GM12878 (cell line): ENCODE measurements around the gene IRF2. TPM values are rescaled to one million over a fixed set of nuclear protein-coding genes. Genes with fewer than 3 reads are reported as not detected.

Experiments used
- ATAC-seq: fragments of 200-7000 bp; cut with Tn5 transposase; 3 replicates; pipeline ENCODE4 v1.9.1; 2020; ENCODE audit warnings: mild to moderate bottlenecking, moderate library complexity
- BruUV-seq: library from RNA; stranded (reverse); fragments of 400-500 nt; replicated peaks from 2 replicates; lab custom pipeline; 2021; lab: Mats Ljungman, UMichigan
- CTCF ChIA-PET: fragments of 300-600 bp; sonication (Branson Sonifier 250); formaldehyde crosslinking; extraction: SDS; loops from one replicate; lab custom pipeline; 2021; ENCODE audit warnings: inconsistent platforms; lab: Yijun Ruan, JAX
- POLR2A ChIA-PET: fragments of 350-600 bp; formaldehyde crosslinking; extraction: SDS; loops from one replicate; lab custom pipeline; 2021; ENCODE audit warnings: inconsistent platforms; lab: Charles Lee
- RAD21 ChIA-PET: fragments of 300-600 bp; sonication (Branson Sonifier 250); formaldehyde crosslinking; loops from one replicate; lab custom pipeline; 2023; ENCODE audit warnings: antibody characterized with exemption; ENCODE audit not compliant: unreplicated experiment; lab: Charles Lee
- SMC1A ChIA-PET: fragments of 300-600 bp; sonication (Branson Sonifier 250); formaldehyde crosslinking; loops from one replicate; lab custom pipeline; 2023; ENCODE audit not compliant: unreplicated experiment, uncharacterized antibody; lab: Charles Lee
- DNase-seq: peaks from one replicate; pipeline ENCODE4 v3.0.0-alpha.2; 2011; ENCODE audit warnings: low read depth, low spot score
- FAIRE-seq: peaks from 3 replicates; lab custom pipeline; 2011; peaks lifted over from hg19 to GRCh38; lab: Jason Lieb, UNC
- H2AFZ ChIP-seq: 2 replicates; pipeline ENCODE4 v1.6.0; 2011; ENCODE audit warnings: low read depth, low read length, control low read depth; ENCODE audit not compliant: control insufficient read depth
- H3K27ac ChIP-seq: 2 replicates; pipeline ENCODE4 v1.5.1; 2011; ENCODE audit warnings: control low read depth; ENCODE audit not compliant: control insufficient read depth, insufficient read depth
- H3K27me3 ChIP-seq, 2 experiments: replicated peaks in 1 of 2; 2 replicates each; pipeline versions ENCODE4 v1.6.0 to v1.6.1; 2011; ENCODE audit warnings: low read length in 1 of 2; ENCODE audit not compliant: control insufficient read depth in 2 of 2, insufficient read depth in 2 of 2
- H3K36me3 ChIP-seq, 2 experiments: 2 replicates each; pipeline ENCODE4 v1.5.1; 2011; ENCODE audit warnings: low read length in 1 of 2; ENCODE audit not compliant: control insufficient read depth in 2 of 2, insufficient read depth in 2 of 2
- H3K4me1 ChIP-seq: 2 replicates; pipeline ENCODE4 v1.6.1; 2011; ENCODE audit warnings: mild to moderate bottlenecking, low read length, moderate library complexity, mixed read lengths; ENCODE audit not compliant: control insufficient read depth, insufficient read depth
- H3K4me2 ChIP-seq: 2 replicates; pipeline ENCODE4 v1.6.0; 2011; ENCODE audit warnings: control low read depth; ENCODE audit not compliant: control insufficient read depth, insufficient read depth
- H3K4me3 ChIP-seq: fragments of 200-600 bp; sonication (generic); 2 replicates; pipeline ENCODE4 v1.5.1; 2016
- H3K79me2 ChIP-seq: 2 replicates; pipeline ENCODE4 v1.6.0; 2011; ENCODE audit warnings: low read length; ENCODE audit not compliant: control insufficient read depth, insufficient read depth
- H3K9ac ChIP-seq: 2 replicates; pipeline ENCODE4 v1.8.0; 2011; ENCODE audit warnings: low read length, control low read depth, mixed read lengths; ENCODE audit not compliant: control insufficient read depth, insufficient read depth
- H3K9me3 ChIP-seq: replicated peaks from 3 replicates; pipeline ENCODE4 v1.5.1; 2011; ENCODE audit warnings: mild to moderate bottlenecking, low read length; ENCODE audit not compliant: control insufficient read depth, insufficient read depth
- H4K20me1 ChIP-seq: 2 replicates; pipeline ENCODE4 v1.6.0; 2011; ENCODE audit not compliant: control insufficient read depth, insufficient read depth
- CHD2 ChIP-seq: IDR thresholded peaks from 2 replicates; pipeline ENCODE4 v1.6.1; 2011; ENCODE audit warnings: low read depth, low read length, improper control_type of control experiment, borderline replicate concordance
- CREM ChIP-seq: IDR thresholded peaks from 2 replicates; pipeline ENCODE4 v1.6.1; 2014; ENCODE audit warnings: antibody characterized with exemption, low read depth
- CUX1 ChIP-seq: IDR thresholded peaks from 2 replicates; pipeline ENCODE4 v1.6.1; 2012; ENCODE audit warnings: improper control_type of control experiment, low read depth, low read length; ENCODE audit not compliant: insufficient replicate concordance
- DPF2 ChIP-seq: fragments of 450-650 bp; IDR thresholded peaks from 2 replicates; pipeline ENCODE4 v1.6.1; 2017; ENCODE audit warnings: mild to moderate bottlenecking
- FOS ChIP-seq: IDR thresholded peaks from 3 replicates; pipeline ENCODE4 v1.6.1; 2011; ENCODE audit warnings: borderline replicate concordance; ENCODE audit not compliant: insufficient read length; ENCODE audit errors: extremely low read depth
- MTA2 ChIP-seq: fragments of 450-650 bp; IDR thresholded peaks from 2 replicates; pipeline ENCODE4 v1.6.1; 2016; ENCODE audit warnings: low read depth, mild to moderate bottlenecking, moderate library complexity
- NR2C1 ChIP-seq: fragments of 450-650 bp; IDR thresholded peaks from 2 replicates; pipeline ENCODE4 v1.6.1; 2017; ENCODE audit warnings: antibody characterized with exemption, mild to moderate bottlenecking, moderate library complexity
- PML ChIP-seq: IDR thresholded peaks from 2 replicates; pipeline ENCODE4 v1.6.1; 2012; ENCODE audit warnings: low read length, inconsistent platforms
- POLR2AphosphoS5 ChIP-seq: IDR thresholded peaks from 2 replicates; pipeline ENCODE4 v1.6.1; 2011; ENCODE audit warnings: mild to moderate bottlenecking, low read length, inconsistent platforms
- ZNF592 ChIP-seq: fragments of 450-650 bp; IDR thresholded peaks from 2 replicates; pipeline ENCODE4 v1.6.1; 2017; ENCODE audit warnings: mild to moderate bottlenecking, moderate library complexity
- WGBS: methylation state at CpG from one replicate; pipeline ENCODE4 v1.1.6; 2016; ENCODE audit warnings: low lambda C conversion rate; ENCODE audit not compliant: insufficient replicate concordance, insufficient coverage; ENCODE audit errors: missing lambda C conversion rate; 5-methylcytosine and 5-hydroxymethylcytosine counted together
- in situ Hi-C: fragments of 300-500 bp; cut with MboI; formaldehyde crosslinking; loops from 9 replicates; pipeline ENCODE4 v1.14.3; 2018; ENCODE audit warnings: mixed read lengths
- intact Hi-C: fragments of 100-400 bp; cut with micrococcal nuclease; formaldehyde crosslinking; loops from one replicate; pipeline ENCODE4 v1.14.2; 2022; ENCODE audit not compliant: unreplicated experiment
- polyA plus RNA-seq, 11 experiments: library from polyadenylated mRNA; depleted of rRNA in 4 of 11; unstranded in 6 of 11; stranded (reverse) in 5 of 11; fragments of >200 nt; fragmentation: Nextera tagmentation in 4 of 11; fragmentation: Illumina TruSeq in 1 of 11; extraction: Ambion mirVana in 4 of 11; extraction: Trizol in 1 of 11; gene quantifications; 1 replicate in 1 of 11; 2 replicates in 10 of 11; pipeline versions ENCODE4 v1.2.1 to v1.2.3, GENCODE V29; 2011 to 2016; ENCODE audit warnings: inconsistent platforms in 2 of 11, missing spikeins in 2 of 11, low read depth in 1 of 11
- total RNA-seq, 4 experiments: library from RNA; depleted of rRNA in 3 of 4; stranded (reverse); fragments of >200 nt in 3 of 4; fragmentation: Illumina TruSeq in 1 of 4; extraction: Trizol in 1 of 4; gene quantifications; 2 replicates each; pipeline versions ENCODE4 v1.2.1 to v1.2.3, GENCODE V29; 2013 to 2021

Gene IRF2
- total and polyA plus RNA-seq, 10 of the 15 experiments (the other 5 are each of a cell fraction or from before 2014, with no cell fraction given): 45.1 to 99.3 (median 58.9) TPM

- Histone ChIP-seq H3K9ac (peak overlapping the region; percentile 18), H3K36me3 (no peaks in the 10 kb centered on the region), H4K20me1 (no peaks in the 10 kb centered on the region), H3K27ac (peak overlapping the region; percentile 70), H3K9me3 (peaks cover 14% of the 10 kb centered on the region), H3K4me1 (peaks cover 32% of the 10 kb centered on the region), H3K79me2 (no peaks in the 10 kb centered on the region; the same call in 1 of the 2 replicates), H3K4me2 (peak overlapping the region; percentile 91)
- RAD21 ChIA-PET: interaction anchor here (0.7 to 4.4 kb wide), 29 partner anchors 8 to 249 kb away, joined by 3 to 88 read pairs (median 5); partner anchors contain the start of genes CENPU and IRF2
- BruUV-seq: no TSS peak
- FAIRE-seq: no peak
- intact Hi-C loops: loop anchor here (1.0 kb wide), 3 partner anchors 21 to 92 kb away; partner anchors contain the start of gene IRF2
- TF ChIP-seq POLR2AphosphoS5 (no peak), CUX1 (no peak), NR2C1 (no peak), CREM (no peak), ZNF592 (no peak), PML (no peak), CHD2 (no peak), DPF2 (no peak), MTA2 (no peak), FOS (no peak)
- TF ChIP-seq, all 136 proteins: peak for 0
- DNase-seq: no peak
- ChIA-PET CTCF (interaction anchor here (0.7 to 3.6 kb wide), 14 partner anchors 8 to 263 kb away, joined by 3 to 10 read pairs (median 5); partner anchors contain the start of gene IRF2), POLR2A (interaction anchor here (0.8 to 5.1 kb wide), 17 partner anchors 9 to 249 kb away, joined by 3 to 36 read pairs (median 3); partner anchors contain the start of gene IRF2), SMC1A (interaction anchor here (0.6 to 6.8 kb wide), 29 partner anchors 10 to 248 kb away, joined by 3 to 117 read pairs (median 6); partner anchors contain the start of gene IRF2)
- peak overlapping the region; percentile 42 for H3K4me3 ChIP-seq
- WGBS: 2% methylated on average over 2 of the region's 2 CpGs
- ATAC-seq: peak; percentile 24
- H2AFZ ChIP-seq: no peak overlapping the region
- in situ Hi-C loops: no loop called here
- no peaks in the 10 kb centered on the region for H3K27me3 ChIP-seq
These were observed 39.4 kb upstream of the IRF2 start for GRCh38 chr4:184513802-184514120.
